Prostate gland (tissue), 2 donors: ENCODE results near the gene ARHGEF25.

ENCODE experiments used
- POLR2A ChIP-seq: fragments of 450-650 bp; IDR thresholded peaks from one replicate; pipeline ENCODE4 v1.6.1; 2016; ENCODE audit warnings: antibody characterized with exemption, mild to moderate bottlenecking
- POLR2AphosphoS5 ChIP-seq: sonication (generic); formaldehyde crosslinking; IDR thresholded peaks from one replicate; pipeline ENCODE4 v1.6.1; 2017; ENCODE audit warnings: antibody characterized with exemption
- TF ChIP-seq, protein P1 (sequence below), 4 experiments: fragments of 200-600 bp in 2 of 4; fragments of 450-650 bp in 2 of 4; sonication (generic) in 2 of 4; IDR thresholded peaks; 1 replicate in 3 of 4; 2 replicates in 1 of 4; pipeline ENCODE4 v1.5.1; 2016 to 2019; ENCODE audit warnings: antibody characterized with exemption in 4 of 4, mild to moderate bottlenecking in 2 of 4, moderate library complexity in 2 of 4

DNA sequence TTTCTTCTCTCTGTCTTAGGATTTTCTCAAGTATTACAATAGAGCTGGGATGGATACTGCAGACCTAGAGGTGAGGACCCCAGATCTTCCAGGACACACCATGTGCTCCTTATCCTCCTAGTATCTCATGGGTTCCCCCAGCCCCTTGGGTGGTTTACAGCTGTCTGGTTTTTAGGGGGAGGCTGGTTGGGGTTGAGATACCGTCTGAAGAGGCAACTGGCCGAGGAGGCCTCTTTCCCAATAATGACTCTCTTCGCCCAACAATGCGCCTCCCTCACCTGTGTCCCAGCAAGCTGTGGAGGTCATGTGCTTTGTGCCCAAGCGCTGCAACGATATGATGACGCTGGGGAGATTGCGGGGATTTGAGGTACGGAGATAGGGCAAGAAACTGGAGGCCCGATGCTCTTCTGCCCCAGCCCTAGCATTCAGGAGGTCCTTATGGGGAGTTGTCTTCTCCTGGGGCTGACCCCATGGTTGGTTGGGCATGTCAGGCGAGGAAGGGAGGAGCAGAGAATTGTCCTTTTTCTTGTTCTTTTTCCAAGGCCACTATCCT, 3.8 kb downstream of the ARHGEF25 start:
- TF ChIP-seq, protein P1, sequence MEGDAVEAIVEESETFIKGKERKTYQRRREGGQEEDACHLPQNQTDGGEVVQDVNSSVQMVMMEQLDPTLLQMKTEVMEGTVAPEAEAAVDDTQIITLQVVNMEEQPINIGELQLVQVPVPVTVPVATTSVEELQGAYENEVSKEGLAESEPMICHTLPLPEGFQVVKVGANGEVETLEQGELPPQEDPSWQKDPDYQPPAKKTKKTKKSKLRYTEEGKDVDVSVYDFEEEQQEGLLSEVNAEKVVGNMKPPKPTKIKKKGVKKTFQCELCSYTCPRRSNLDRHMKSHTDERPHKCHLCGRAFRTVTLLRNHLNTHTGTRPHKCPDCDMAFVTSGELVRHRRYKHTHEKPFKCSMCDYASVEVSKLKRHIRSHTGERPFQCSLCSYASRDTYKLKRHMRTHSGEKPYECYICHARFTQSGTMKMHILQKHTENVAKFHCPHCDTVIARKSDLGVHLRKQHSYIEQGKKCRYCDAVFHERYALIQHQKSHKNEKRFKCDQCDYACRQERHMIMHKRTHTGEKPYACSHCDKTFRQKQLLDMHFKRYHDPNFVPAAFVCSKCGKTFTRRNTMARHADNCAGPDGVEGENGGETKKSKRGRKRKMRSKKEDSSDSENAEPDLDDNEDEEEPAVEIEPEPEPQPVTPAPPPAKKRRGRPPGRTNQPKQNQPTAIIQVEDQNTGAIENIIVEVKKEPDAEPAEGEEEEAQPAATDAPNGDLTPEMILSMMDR (IDR thresholded peaks at IDR 0.05) = no peak
- TF ChIP-seq POLR2AphosphoS5 (no peak), POLR2A (no peak)
